GM12878 (cell line): ENCODE data around the gene CNPY1. TPM values are rescaled to one million over a fixed set of nuclear protein-coding genes. Genes with fewer than 3 reads are reported as not detected.

Experiments used
- ATAC-seq: fragments of 200-7000 bp; cut with Tn5 transposase; 3 replicates; pipeline ENCODE4 v1.9.1; 2020; ENCODE audit warnings: mild to moderate bottlenecking, moderate library complexity
- BruUV-seq: library from RNA; stranded (reverse); fragments of 400-500 nt; replicated peaks from 2 replicates; lab custom pipeline; 2021; lab: Mats Ljungman, UMichigan
- CTCF ChIA-PET: fragments of 300-600 bp; sonication (Branson Sonifier 250); formaldehyde crosslinking; extraction: SDS; loops from one replicate; lab custom pipeline; 2021; ENCODE audit warnings: inconsistent platforms; lab: Yijun Ruan, JAX
- POLR2A ChIA-PET: fragments of 350-600 bp; formaldehyde crosslinking; extraction: SDS; loops from one replicate; lab custom pipeline; 2021; ENCODE audit warnings: inconsistent platforms; lab: Charles Lee
- RAD21 ChIA-PET: fragments of 300-600 bp; sonication (Branson Sonifier 250); formaldehyde crosslinking; loops from one replicate; lab custom pipeline; 2023; ENCODE audit warnings: antibody characterized with exemption; ENCODE audit not compliant: unreplicated experiment; lab: Charles Lee
- SMC1A ChIA-PET: fragments of 300-600 bp; sonication (Branson Sonifier 250); formaldehyde crosslinking; loops from one replicate; lab custom pipeline; 2023; ENCODE audit not compliant: unreplicated experiment, uncharacterized antibody; lab: Charles Lee
- DNase-seq: peaks from one replicate; pipeline ENCODE4 v3.0.0-alpha.2; 2011; ENCODE audit warnings: low read depth, low spot score
- FAIRE-seq: peaks from 3 replicates; lab custom pipeline; 2011; peaks lifted over from hg19 to GRCh38; lab: Jason Lieb, UNC
- H2AFZ ChIP-seq: 2 replicates; pipeline ENCODE4 v1.6.0; 2011; ENCODE audit warnings: low read depth, low read length, control low read depth; ENCODE audit not compliant: control insufficient read depth
- H3K27ac ChIP-seq: 2 replicates; pipeline ENCODE4 v1.5.1; 2011; ENCODE audit warnings: control low read depth; ENCODE audit not compliant: control insufficient read depth, insufficient read depth
- H3K27me3 ChIP-seq, 2 experiments: replicated peaks in 1 of 2; 2 replicates each; pipeline versions ENCODE4 v1.6.0 to v1.6.1; 2011; ENCODE audit warnings: low read length in 1 of 2; ENCODE audit not compliant: control insufficient read depth in 2 of 2, insufficient read depth in 2 of 2
- H3K36me3 ChIP-seq, 2 experiments: 2 replicates each; pipeline ENCODE4 v1.5.1; 2011; ENCODE audit warnings: low read length in 1 of 2; ENCODE audit not compliant: control insufficient read depth in 2 of 2, insufficient read depth in 2 of 2
- H3K4me1 ChIP-seq: 2 replicates; pipeline ENCODE4 v1.6.1; 2011; ENCODE audit warnings: mild to moderate bottlenecking, low read length, moderate library complexity, mixed read lengths; ENCODE audit not compliant: control insufficient read depth, insufficient read depth
- H3K4me2 ChIP-seq: 2 replicates; pipeline ENCODE4 v1.6.0; 2011; ENCODE audit warnings: control low read depth; ENCODE audit not compliant: control insufficient read depth, insufficient read depth
- H3K4me3 ChIP-seq: fragments of 200-600 bp; sonication (generic); 2 replicates; pipeline ENCODE4 v1.5.1; 2016
- H3K79me2 ChIP-seq: 2 replicates; pipeline ENCODE4 v1.6.0; 2011; ENCODE audit warnings: low read length; ENCODE audit not compliant: control insufficient read depth, insufficient read depth
- H3K9ac ChIP-seq: 2 replicates; pipeline ENCODE4 v1.8.0; 2011; ENCODE audit warnings: low read length, control low read depth, mixed read lengths; ENCODE audit not compliant: control insufficient read depth, insufficient read depth
- H3K9me3 ChIP-seq: replicated peaks from 3 replicates; pipeline ENCODE4 v1.5.1; 2011; ENCODE audit warnings: mild to moderate bottlenecking, low read length; ENCODE audit not compliant: control insufficient read depth, insufficient read depth
- H4K20me1 ChIP-seq: 2 replicates; pipeline ENCODE4 v1.6.0; 2011; ENCODE audit not compliant: control insufficient read depth, insufficient read depth
- CHD1 ChIP-seq: IDR thresholded peaks from 2 replicates; pipeline ENCODE4 v1.6.1; 2012; ENCODE audit warnings: low read depth, low read length, improper control_type of control experiment
- KDM1A ChIP-seq: fragments of 200-600 bp; sonication (generic); IDR thresholded peaks from 2 replicates; pipeline ENCODE4 v1.6.1; 2016; ENCODE audit warnings: borderline replicate concordance
- NFXL1 ChIP-seq: fragments of 450-650 bp; IDR thresholded peaks from 2 replicates; pipeline ENCODE4 v1.6.1; 2017; ENCODE audit warnings: antibody characterized with exemption, mild to moderate bottlenecking, borderline replicate concordance
- POLR2AphosphoS2 ChIP-seq: IDR thresholded peaks from 2 replicates; pipeline ENCODE4 v1.6.1; 2011; ENCODE audit warnings: low read depth, mild to moderate bottlenecking, low read length, improper control_type of control experiment, moderate library complexity
- SIX5 ChIP-seq: IDR thresholded peaks from 2 replicates; pipeline ENCODE4 v1.6.1; 2011; ENCODE audit warnings: mild to moderate bottlenecking, low read depth, low read length, moderate library complexity; ENCODE audit not compliant: severe bottlenecking
- SMAD1 ChIP-seq: fragments of 450-650 bp; IDR thresholded peaks from 2 replicates; pipeline ENCODE4 v1.6.1; 2018; ENCODE audit warnings: mild to moderate bottlenecking, low read depth; ENCODE audit not compliant: partially characterized antibody
- SMARCA5 ChIP-seq: fragments of 450-650 bp; IDR thresholded peaks from 2 replicates; pipeline ENCODE4 v1.6.1; 2017; ENCODE audit warnings: mild to moderate bottlenecking
- ZBED1 ChIP-seq: IDR thresholded peaks from 2 replicates; pipeline ENCODE4 v1.6.1; 2016; ENCODE audit warnings: borderline replicate concordance
- ZNF274 ChIP-seq: IDR thresholded peaks from one replicate; pipeline ENCODE4 v1.8.0; 2011; ENCODE audit not compliant: insufficient read length, insufficient read depth
- WGBS: methylation state at CpG from one replicate; pipeline ENCODE4 v1.1.6; 2016; ENCODE audit warnings: low lambda C conversion rate; ENCODE audit not compliant: insufficient replicate concordance, insufficient coverage; ENCODE audit errors: missing lambda C conversion rate; 5-methylcytosine and 5-hydroxymethylcytosine counted together
- in situ Hi-C: fragments of 300-500 bp; cut with MboI; formaldehyde crosslinking; loops from 9 replicates; pipeline ENCODE4 v1.14.3; 2018; ENCODE audit warnings: mixed read lengths
- intact Hi-C: fragments of 100-400 bp; cut with micrococcal nuclease; formaldehyde crosslinking; loops from one replicate; pipeline ENCODE4 v1.14.2; 2022; ENCODE audit not compliant: unreplicated experiment
- polyA plus RNA-seq, 11 experiments: library from polyadenylated mRNA; depleted of rRNA in 4 of 11; unstranded in 6 of 11; stranded (reverse) in 5 of 11; fragments of >200 nt; fragmentation: Nextera tagmentation in 4 of 11; fragmentation: Illumina TruSeq in 1 of 11; extraction: Ambion mirVana in 4 of 11; extraction: Trizol in 1 of 11; gene quantifications; 1 replicate in 1 of 11; 2 replicates in 10 of 11; pipeline versions ENCODE4 v1.2.1 to v1.2.3, GENCODE V29; 2011 to 2016; ENCODE audit warnings: inconsistent platforms in 2 of 11, missing spikeins in 2 of 11, low read depth in 1 of 11
- total RNA-seq, 4 experiments: library from RNA; depleted of rRNA in 3 of 4; stranded (reverse); fragments of >200 nt in 3 of 4; fragmentation: Illumina TruSeq in 1 of 4; extraction: Trizol in 1 of 4; gene quantifications; 2 replicates each; pipeline versions ENCODE4 v1.2.1 to v1.2.3, GENCODE V29; 2013 to 2021

CNPY1 gene
- total and polyA plus RNA-seq, 10 of the 15 experiments (the other 5 are each of a cell fraction or from before 2014, with no cell fraction given) = not detected

- BruUV-seq = no TSS peak
- H3K4me2 ChIP-seq = no peak overlapping the region
- H3K27ac ChIP-seq = no peak overlapping the region
- CTCF ChIA-PET = interaction anchor here (1.0 kb wide), 1 partner anchor 9 kb away, joined by 3 read pairs; no protein-coding TSS in a partner anchor
- no peak overlapping the region for H3K4me3 ChIP-seq
- no peak for DNase-seq
- H3K27me3 ChIP-seq = peaks cover 14 to 49% of the 10 kb centered on the region in 2 experiments
- 23% methylated on average over 23 of the region's 24 CpGs for WGBS
- SMC1A ChIA-PET = no interaction called here
- no peaks in the 10 kb centered on the region for H3K4me1 ChIP-seq
- no peaks in the 10 kb centered on the region for H3K79me2 ChIP-seq
- POLR2A ChIA-PET = no interaction called here
- TF ChIP-seq ZBED1 (no peak), CHD1 (no peak), SMARCA5 (no peak), POLR2AphosphoS2 (no peak)
- RAD21 ChIA-PET = no interaction called here
- H2AFZ ChIP-seq = no peak overlapping the region
- H3K9me3 ChIP-seq = no peaks in the 10 kb centered on the region; the same call in 2 of the 3 replicates
- H4K20me1 ChIP-seq = no peaks in the 10 kb centered on the region
- in situ Hi-C loops (no loop called here), intact Hi-C loops (no loop called here)
- no peak for FAIRE-seq
- H3K9ac ChIP-seq = no peak overlapping the region
- H3K36me3 ChIP-seq = no peaks in the 10 kb centered on the region
- no peak for ATAC-seq
Observed at GRCh38 chr7:155470686-155471638, 75.4 kb downstream of the CNPY1 start.

GRCh38 chr7:155470186-155470487 lies 76.2 kb downstream of the CNPY1 start:
- Histone ChIP-seq H3K27ac (no peak overlapping the region), H3K4me1 (no peaks in the 10 kb centered on the region), H3K4me3 (no peak overlapping the region), H3K9ac (no peak overlapping the region), H2AFZ (no peak overlapping the region), H3K36me3 (no peaks in the 10 kb centered on the region), H3K9me3 (no peaks in the 10 kb centered on the region; the same call in 2 of the 3 replicates), H4K20me1 (no peaks in the 10 kb centered on the region), H3K27me3 (peaks cover 15 to 53% of the 10 kb centered on the region in 2 experiments), H3K79me2 (no peaks in the 10 kb centered on the region), H3K4me2 (no peak overlapping the region)
- TF ChIP-seq SIX5 (no peak), KDM1A (no peak), ZNF274 (no peak), SMAD1 (no peak), NFXL1 (no peak)
- ATAC-seq (no peak), DNase-seq (no peak), FAIRE-seq (no peak)
- in situ Hi-C loops (no loop called here), intact Hi-C loops (no loop called here)
- BruUV-seq = no TSS peak
- SMC1A ChIA-PET = no interaction called here
- RAD21 ChIA-PET = no interaction called here
- POLR2A ChIA-PET = no interaction called here
- CTCF ChIA-PET = no interaction called here
- WGBS = 27% methylated on average over 8 of the region's 8 CpGs
